B cell (primary cell): Measurements from ENCODE around the gene EFNA5. TPM values are rescaled to one million over a fixed set of nuclear protein-coding genes. Genes with fewer than 3 reads are reported as not detected.

ENCODE experiments used
- ATAC-seq: fragments of 200-7000 bp; cut with Tn5 transposase; one replicate; pipeline ENCODE4 v1.10.0; 2021; ENCODE audit warnings: low read depth, mild to moderate bottlenecking, moderate number of reproducible peaks, moderate library complexity
- CTCF ChIA-PET: fragments of 350-600 bp; sonication (Branson Sonifier 250); formaldehyde crosslinking; loops from one replicate; lab custom pipeline; 2021; ENCODE audit warnings: antibody characterized with exemption, inconsistent platforms; lab: Charles Lee
- POLR2A ChIA-PET: fragments of 350-600 bp; sonication (Branson Sonifier 250); formaldehyde crosslinking; loops from one replicate; lab custom pipeline; 2021; ENCODE audit warnings: antibody characterized with exemption; lab: Charles Lee
- DNase-seq: peaks from one replicate; pipeline ENCODE4 v3.0.0; 2013
- H2AFZ ChIP-seq: 2 replicates; pipeline ENCODE4 v1.6.1; 2012; ENCODE audit warnings: mild to moderate bottlenecking, low read depth, low read length; ENCODE audit not compliant: insufficient read depth, poor library complexity, severe bottlenecking
- H3K27ac ChIP-seq, 2 donors: 1 replicate in 1 of 2; 2 replicates in 1 of 2; pipeline ENCODE4 v1.5.1; 2012 to 2013; ENCODE audit warnings: low read length in 2 of 2, mild to moderate bottlenecking in 2 of 2, moderate library complexity in 1 of 2
- H3K27me3 ChIP-seq, 4 experiments: fragments of 200-600 bp in 1 of 4; sonication (generic) in 1 of 4; replicated peaks in 1 of 4; 1 replicate in 2 of 4; 2 replicates in 2 of 4; pipeline versions ENCODE4 v1.6.1 to v1.7.0; 2013 to 2016; ENCODE audit warnings: low read length in 3 of 4, mild to moderate bottlenecking in 2 of 4, mixed read lengths in 1 of 4, moderate library complexity in 1 of 4; ENCODE audit not compliant: insufficient read depth in 4 of 4, control insufficient read depth in 3 of 4; ENCODE audit errors: control extremely low read depth in 1 of 4
- H3K36me3 ChIP-seq, 2 experiments: replicated peaks in 1 of 2; 1 replicate in 1 of 2; 2 replicates in 1 of 2; pipeline versions ENCODE4 v1.6.1 to v1.7.1; 2013; ENCODE audit warnings: low read length in 1 of 2; ENCODE audit not compliant: insufficient read depth in 2 of 2, control insufficient read depth in 1 of 2; ENCODE audit errors: control extremely low read depth in 1 of 2, extremely low read depth in 1 of 2
- H3K4me1 ChIP-seq, 2 donors: fragments of 200-600 bp in 1 of 2; sonication (generic) in 1 of 2; 1 replicate in 1 of 2; 2 replicates in 1 of 2; pipeline versions ENCODE4 v1.5.1 to v1.6.1; 2013 to 2017; ENCODE audit warnings: low read length in 2 of 2; ENCODE audit not compliant: control insufficient read depth in 2 of 2, insufficient read depth in 2 of 2
- H3K4me2 ChIP-seq: replicated peaks from 2 replicates; pipeline ENCODE3; 2012; ENCODE audit warnings: mild to moderate bottlenecking, low read depth, low read length; ENCODE audit not compliant: poor library complexity, severe bottlenecking
- H3K4me3 ChIP-seq, 5 experiments: fragments of 200-600 bp in 1 of 5; sonication (generic) in 1 of 5; 1 replicate in 3 of 5; 2 replicates in 2 of 5; pipeline versions ENCODE4 v1.5.1 to v1.7.0; 2011 to 2016; ENCODE audit warnings: low read length in 4 of 5, mild to moderate bottlenecking in 4 of 5, low read depth in 2 of 5, control low read depth in 1 of 5, moderate library complexity in 1 of 5; ENCODE audit not compliant: insufficient read depth in 1 of 5; ENCODE audit errors: control extremely low read depth in 1 of 5, extremely low read depth in 1 of 5
- H3K79me2 ChIP-seq: fragments of 200-600 bp; sonication (generic); one replicate; pipeline ENCODE4 v1.6.0; 2016; ENCODE audit warnings: low read length; ENCODE audit not compliant: control insufficient read depth, insufficient read depth
- H3K9ac ChIP-seq: fragments of 200-600 bp; sonication (generic); 2 replicates; pipeline ENCODE4 v1.6.1; 2017; ENCODE audit warnings: mild to moderate bottlenecking, low read length, moderate library complexity
- H3K9me3 ChIP-seq, 3 donors: one replicate each; pipeline versions ENCODE4 v1.6.1 to v1.7.1; 2013; ENCODE audit warnings: low read length in 2 of 3; ENCODE audit not compliant: control insufficient read depth in 2 of 3, insufficient read depth in 1 of 3; ENCODE audit errors: control extremely low read depth in 1 of 3
- H4K20me1 ChIP-seq: 2 replicates; pipeline ENCODE4 v1.6.0; 2012; ENCODE audit warnings: mild to moderate bottlenecking, low read length; ENCODE audit not compliant: insufficient read depth, control insufficient read depth, poor library complexity, severe bottlenecking
- H3K27ac Mint-ChIP-seq: one replicate; pipeline ENCODE4 v1.8.0; 2021; ENCODE audit warnings: mixed read lengths
- H3K27me3 Mint-ChIP-seq: one replicate; pipeline ENCODE4 v1.8.0; 2021; ENCODE audit warnings: mixed read lengths
- H3K4me1 Mint-ChIP-seq: one replicate; pipeline ENCODE4 v1.8.0; 2021; ENCODE audit warnings: mixed read lengths
- H3K4me3 Mint-ChIP-seq: one replicate; pipeline ENCODE4 v1.8.0; 2021; ENCODE audit warnings: mixed read lengths
- H3K9me3 Mint-ChIP-seq: one replicate; pipeline ENCODE4 v1.8.0; 2022; ENCODE audit warnings: mixed read lengths; ENCODE audit not compliant: insufficient read depth
- CTCF ChIP-seq: fragments of 200-600 bp; IDR thresholded peaks from one replicate; pipeline ENCODE4 v1.8.0; 2022; ENCODE audit warnings: antibody characterized with exemption, mild to moderate bottlenecking
- EZH2 ChIP-seq: IDR thresholded peaks from 2 replicates; pipeline ENCODE4 v1.6.1; 2012; ENCODE audit warnings: borderline replicate concordance, low read depth, mild to moderate bottlenecking, moderate library complexity, low read length; ENCODE audit not compliant: insufficient read depth, poor library complexity, severe bottlenecking
- WGBS: methylation state at CpG from one replicate; pipeline ENCODE4 v1.1.5; 2013; ENCODE audit warnings: missing lambda C conversion rate; ENCODE audit not compliant: insufficient coverage; 5-methylcytosine and 5-hydroxymethylcytosine counted together
- intact Hi-C: fragments of 100-400 bp; cut with micrococcal nuclease; formaldehyde crosslinking; loops from one replicate; pipeline ENCODE4 v1.10.0; 2022
- polyA plus RNA-seq: library from polyadenylated mRNA; depleted of rRNA; stranded (reverse); fragments of >200 nt; gene quantifications from 2 replicates; pipeline ENCODE4 v1.2.3, GENCODE V29; 2012
- total RNA-seq, 2 donors: library from RNA; stranded (reverse); fragments of 120-200 nt in 1 of 2; gene quantifications; 1 replicate in 1 of 2; 2 replicates in 1 of 2; pipeline versions ENCODE4 v1.2.3 to v1.2.4, GENCODE V29; 2013 to 2022

The EFNA5 gene
- total and polyA plus RNA-seq, 2 donors (not counting 1 experiment from before 2014, with no cell fraction given), result not detected

- Histone ChIP-seq H4K20me1 (no peaks in the 10 kb centered on the region), H3K4me1 (no peaks in the 10 kb centered on the region), H3K36me3 (no peaks in the 10 kb centered on the region), H3K9ac (no peak overlapping the region), H2AFZ (no peak overlapping the region), H3K9me3 (no peaks in the 10 kb centered on the region), H3K4me2 (no peak overlapping the region), H3K79me2 (no peaks in the 10 kb centered on the region), H3K27ac (no peak overlapping the region), H3K27me3 (no peaks in the 10 kb centered on the region), H3K4me3 (no peak overlapping the region)
- TF ChIP-seq CTCF (no peak), EZH2 (no peak)
- ATAC-seq, result no peak
- Mint-ChIP-seq H3K4me1 (no peaks in the 10 kb centered on the region), H3K9me3 (no peaks in the 10 kb centered on the region), H3K27ac (no peak overlapping the region), H3K4me3 (no peak overlapping the region), H3K27me3 (peaks cover 4% of the 10 kb centered on the region)
- ChIA-PET CTCF (no interaction called here), POLR2A (no interaction called here)
- intact Hi-C loops, result no loop called here
- no peak for DNase-seq
- 80% methylated on average over 1 of the region's 2 CpGs for WGBS
Observed at GRCh38 chr5:107418902-107419301, 251.8 kb downstream of the EFNA5 start.

GRCh38 chr5:107418071-107418470 lies 252.7 kb downstream of the EFNA5 start:
- H3K9me3 ChIP-seq, result no peaks in the 10 kb centered on the region
- no CpG with 5 or more reads among the region's 2 CpGs for WGBS
- Mint-ChIP-seq H3K4me3 (no peak overlapping the region), H3K27me3 (peaks cover 4% of the 10 kb centered on the region), H3K27ac (no peak overlapping the region), H3K9me3 (no peaks in the 10 kb centered on the region), H3K4me1 (no peaks in the 10 kb centered on the region)
- no peak overlapping the region for H3K4me3 ChIP-seq
- ATAC-seq (no peak), DNase-seq (no peak)
- H2AFZ ChIP-seq, result no peak overlapping the region
- POLR2A ChIA-PET, result no interaction called here
- CTCF ChIA-PET, result no interaction called here
- H3K4me2 ChIP-seq, result no peak overlapping the region
- intact Hi-C loops, result no loop called here
- H3K27ac ChIP-seq, result no peak overlapping the region
- H3K36me3 ChIP-seq, result no peaks in the 10 kb centered on the region
- no peaks in the 10 kb centered on the region for H3K79me2 ChIP-seq
- H4K20me1 ChIP-seq, result no peaks in the 10 kb centered on the region
- H3K27me3 ChIP-seq, result no peaks in the 10 kb centered on the region
- no peaks in the 10 kb centered on the region for H3K4me1 ChIP-seq
- H3K9ac ChIP-seq, result no peak overlapping the region
- TF ChIP-seq CTCF (no peak), EZH2 (no peak)
